SH-SY5Y (cell line): Measurements from ENCODE around the gene MAP3K5.

ENCODE experiments used
- GATA2 ChIP-seq: IDR thresholded peaks from 2 replicates; pipeline ENCODE4 v1.6.1; 2011; ENCODE audit warnings: mild to moderate bottlenecking, low read depth, low read length
- GATA3 ChIP-seq: IDR thresholded peaks from 2 replicates; pipeline ENCODE4 v1.6.1; 2011; ENCODE audit warnings: low read depth, mild to moderate bottlenecking, low read length, moderate library complexity

The MAP3K5 gene

DNA sequence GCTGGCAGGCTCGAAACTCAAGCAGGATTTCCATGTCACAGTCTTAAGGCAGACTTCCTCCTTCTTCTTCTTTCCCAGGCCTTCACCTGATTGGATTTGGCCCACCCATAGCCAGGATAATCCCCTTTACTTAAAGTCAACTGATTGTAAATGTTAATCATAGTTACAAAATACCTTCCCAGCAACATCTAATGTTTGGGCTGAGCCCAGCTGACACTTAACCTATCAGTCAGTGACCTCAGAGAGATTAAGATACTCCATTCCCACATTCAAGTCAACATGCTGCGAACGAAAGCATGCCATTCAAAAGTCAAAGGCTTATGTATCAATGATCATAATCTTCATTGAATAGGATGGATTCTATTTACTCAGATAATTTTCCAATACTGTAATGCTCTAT lies 258.0 kb downstream of the MAP3K5 start:
- TF ChIP-seq GATA2 (no peak), GATA3 (no peak)

DNA sequence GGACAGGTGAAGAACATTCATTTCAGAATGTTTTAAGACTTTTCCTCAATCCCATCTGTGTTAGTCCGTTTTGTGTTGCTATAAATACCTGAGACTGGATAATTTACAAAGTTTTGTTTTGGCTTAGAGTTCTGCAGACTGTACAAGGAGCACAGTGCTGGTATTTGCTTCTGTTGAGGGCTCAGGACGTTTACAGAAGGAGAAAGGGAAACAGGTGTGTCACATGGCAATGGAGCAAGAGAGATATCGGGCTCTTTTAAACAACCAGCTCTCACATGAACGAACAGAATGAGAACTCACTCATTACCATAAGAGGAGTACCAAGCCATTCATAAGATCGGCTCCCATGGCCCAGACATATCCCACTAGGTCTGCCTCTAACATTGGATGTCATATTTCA lies 258.8 kb downstream of the MAP3K5 start:
- no peak for TF ChIP-seq GATA2
- TF ChIP-seq GATA3: no peak

DNA sequence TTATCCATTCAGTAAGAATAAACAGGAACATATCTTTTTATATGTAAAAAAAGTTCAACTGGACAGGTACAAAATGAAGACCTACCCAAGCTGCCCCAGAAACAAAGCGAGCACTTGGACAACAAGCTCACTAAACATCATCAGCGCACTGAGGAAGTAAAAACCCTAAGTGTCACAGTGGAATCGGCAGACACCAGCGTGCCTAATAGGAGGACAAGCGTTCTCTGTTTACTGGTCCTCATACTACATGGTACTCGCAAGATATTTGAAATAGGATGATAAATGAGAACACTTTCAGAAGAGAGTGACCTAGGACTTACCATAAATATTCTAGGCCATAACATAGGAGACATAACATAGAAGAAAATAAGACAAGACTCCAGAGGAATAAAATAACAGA lies 260.2 kb downstream of the MAP3K5 start:
- no peak for TF ChIP-seq GATA2
- TF ChIP-seq GATA3: no peak

DNA sequence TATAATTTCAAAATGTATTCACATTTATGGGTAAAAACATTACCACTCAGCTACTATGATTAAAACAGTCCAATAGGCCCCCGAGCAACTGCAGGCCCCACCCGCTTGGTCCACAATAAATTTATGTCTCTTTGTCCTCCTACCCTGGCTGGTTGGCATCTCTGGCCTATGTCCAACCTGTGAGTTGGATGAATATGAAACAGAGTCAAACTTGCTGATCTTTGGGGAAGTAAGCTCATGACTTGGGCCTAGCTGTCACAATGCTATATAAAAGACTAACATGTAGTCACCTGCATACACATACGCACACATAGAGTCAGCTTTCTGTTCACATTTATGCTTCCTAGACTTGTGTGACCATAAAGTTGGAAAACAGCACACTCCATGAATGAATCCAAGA lies 262.6 kb downstream of the MAP3K5 start:
- TF ChIP-seq GATA2 (no peak), GATA3 (no peak)

DNA sequence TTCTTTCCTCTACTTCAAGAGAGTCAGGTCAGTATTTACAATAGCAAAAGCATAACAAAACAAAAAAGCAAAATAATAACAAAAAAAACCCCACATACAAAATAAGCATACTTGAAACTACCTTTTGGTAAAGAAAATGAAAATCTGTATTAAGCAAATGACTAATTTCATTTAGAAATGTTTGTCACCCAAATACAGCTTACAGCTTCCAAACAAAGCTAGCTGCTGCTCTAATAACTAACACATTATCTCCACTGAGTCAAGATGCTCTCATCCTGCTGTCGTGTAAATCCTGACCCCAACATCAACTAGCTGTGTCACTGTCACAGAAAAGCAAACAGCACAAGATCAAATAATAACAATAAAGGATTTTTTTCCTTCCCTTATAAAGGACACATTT lies 263.8 kb downstream of the MAP3K5 start:
- TF ChIP-seq GATA2 (no peak), GATA3 (no peak)

DNA sequence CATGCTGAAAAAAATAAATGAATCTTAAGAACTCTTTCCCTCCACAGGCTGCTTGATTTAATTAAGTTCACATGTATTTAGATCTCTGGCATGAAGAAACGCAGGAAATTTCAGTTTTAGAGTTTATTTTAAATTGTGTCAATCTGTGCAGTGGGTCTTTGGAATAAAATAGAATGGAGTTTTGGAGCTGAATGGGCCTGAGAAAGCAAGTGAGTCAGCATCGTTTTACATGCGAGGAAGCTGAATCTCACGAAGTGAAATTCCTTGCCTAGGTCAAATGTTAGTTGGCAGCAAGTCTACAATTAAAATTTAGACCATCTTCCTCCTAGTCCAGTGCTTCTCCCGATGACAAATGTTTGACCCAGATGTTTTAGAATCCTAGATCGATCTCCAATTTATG lies 264.4 kb downstream of the MAP3K5 start:
- TF ChIP-seq GATA3: no peak
- no peak for TF ChIP-seq GATA2

DNA sequence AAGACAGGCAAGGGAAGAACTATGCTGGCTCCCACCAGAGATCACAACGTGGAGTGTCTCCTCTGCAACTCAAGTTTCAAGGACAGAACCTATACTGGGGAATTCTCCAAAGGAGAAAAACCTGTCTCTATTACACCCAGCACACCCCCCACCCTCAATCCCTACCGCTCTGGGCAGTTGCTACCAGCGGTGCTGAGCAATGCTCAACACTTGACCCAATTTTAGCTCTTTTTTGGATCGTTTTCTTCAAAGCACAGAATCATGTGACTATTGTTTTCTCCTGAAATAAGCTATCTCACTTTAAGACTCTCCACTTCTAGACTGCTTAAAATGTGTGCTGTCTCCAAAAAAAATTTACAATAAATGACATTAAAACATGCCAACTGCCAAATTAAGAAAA lies 265.3 kb downstream of the MAP3K5 start:
- TF ChIP-seq GATA2: no peak
- no peak for TF ChIP-seq GATA3

DNA sequence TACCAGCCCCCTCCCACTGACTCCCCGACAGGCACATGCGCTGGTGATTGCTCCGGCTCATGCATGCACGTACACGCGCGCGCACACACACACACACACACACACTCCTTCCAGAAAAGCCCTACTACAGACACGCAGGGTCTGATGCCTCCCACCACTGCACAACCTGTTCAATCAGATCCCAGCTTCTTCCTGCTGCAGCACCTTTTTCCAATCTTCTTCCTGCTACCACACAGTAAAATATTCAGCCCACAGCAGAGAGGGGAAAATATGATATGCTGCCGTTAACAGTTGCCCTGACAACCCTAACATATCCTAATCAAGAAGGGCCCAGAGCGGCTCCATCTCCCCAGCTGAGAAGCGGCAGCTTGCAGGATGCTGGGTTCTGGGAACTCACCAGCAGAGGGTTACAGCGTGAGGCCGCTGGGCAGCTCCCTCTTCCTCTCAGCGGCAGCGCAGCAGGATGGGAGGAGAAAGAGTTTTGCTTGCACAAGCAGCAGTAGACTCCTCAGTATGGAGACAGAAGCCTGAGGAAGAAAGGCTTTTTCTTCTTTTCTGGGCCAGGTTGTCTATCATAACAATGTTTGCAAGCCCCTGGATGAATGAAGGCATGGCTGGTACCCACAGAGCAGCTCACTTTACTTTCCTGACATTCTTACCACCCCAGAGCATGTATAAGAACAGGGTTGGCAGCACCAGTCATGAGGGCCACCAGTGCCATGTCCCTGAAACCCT lies 265.9 kb downstream of the MAP3K5 start:
- no peak for TF ChIP-seq GATA3
- TF ChIP-seq GATA2: no peak

DNA sequence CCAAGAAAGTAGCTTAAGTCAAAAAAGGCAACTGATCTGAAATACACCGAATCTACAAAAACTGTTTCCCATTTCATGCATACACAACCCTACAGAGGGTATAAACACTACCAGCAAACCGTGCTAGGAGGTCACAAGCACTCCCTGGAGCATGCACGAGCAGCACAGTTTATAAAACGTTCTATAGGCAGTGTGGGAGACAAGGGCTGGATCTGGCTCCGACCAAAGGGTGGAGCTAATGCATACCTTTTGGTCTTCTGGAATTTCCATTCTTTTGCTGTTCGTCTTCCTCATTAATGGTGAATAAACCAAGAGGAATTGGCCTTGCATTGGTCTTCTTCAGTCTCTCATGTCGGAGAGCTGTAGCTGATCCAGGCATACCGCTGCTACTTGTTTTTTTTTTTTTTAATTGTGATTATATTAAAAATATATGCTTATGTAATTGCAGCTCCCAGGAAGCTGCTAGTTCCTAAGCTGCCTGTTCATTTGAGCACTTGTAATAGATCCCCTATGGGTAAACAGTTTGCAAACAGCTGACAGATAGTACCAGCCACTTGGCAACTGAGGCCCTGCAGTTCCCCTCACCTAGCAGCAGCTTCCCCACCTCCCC lies 266.6 kb downstream of the MAP3K5 start:
- TF ChIP-seq GATA2 (no peak), GATA3 (no peak)

DNA sequence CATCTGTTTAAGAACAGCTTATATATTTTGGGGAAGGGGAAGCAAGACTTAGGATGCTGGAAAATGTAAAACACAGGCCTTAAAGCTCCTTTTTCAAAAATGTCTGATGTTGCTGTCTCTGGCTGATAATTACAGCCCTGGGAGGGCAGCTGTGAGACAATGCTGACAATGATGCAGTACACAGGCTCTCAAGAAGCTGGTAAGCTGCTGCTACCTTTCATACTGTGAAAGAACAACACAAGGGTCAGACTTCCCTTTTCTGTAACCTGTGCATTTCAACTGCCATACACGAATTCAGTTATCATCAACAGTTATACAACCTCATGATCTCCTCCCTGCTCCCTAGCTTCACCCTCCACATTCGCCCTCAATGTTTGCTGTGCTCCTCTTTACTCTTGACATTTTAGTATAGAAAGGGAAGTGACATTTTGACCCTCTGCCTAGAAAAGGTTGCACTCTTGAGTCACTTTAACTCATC lies 267.3 kb downstream of the MAP3K5 start:
- TF ChIP-seq GATA3 (no peak), GATA2 (no peak)

DNA sequence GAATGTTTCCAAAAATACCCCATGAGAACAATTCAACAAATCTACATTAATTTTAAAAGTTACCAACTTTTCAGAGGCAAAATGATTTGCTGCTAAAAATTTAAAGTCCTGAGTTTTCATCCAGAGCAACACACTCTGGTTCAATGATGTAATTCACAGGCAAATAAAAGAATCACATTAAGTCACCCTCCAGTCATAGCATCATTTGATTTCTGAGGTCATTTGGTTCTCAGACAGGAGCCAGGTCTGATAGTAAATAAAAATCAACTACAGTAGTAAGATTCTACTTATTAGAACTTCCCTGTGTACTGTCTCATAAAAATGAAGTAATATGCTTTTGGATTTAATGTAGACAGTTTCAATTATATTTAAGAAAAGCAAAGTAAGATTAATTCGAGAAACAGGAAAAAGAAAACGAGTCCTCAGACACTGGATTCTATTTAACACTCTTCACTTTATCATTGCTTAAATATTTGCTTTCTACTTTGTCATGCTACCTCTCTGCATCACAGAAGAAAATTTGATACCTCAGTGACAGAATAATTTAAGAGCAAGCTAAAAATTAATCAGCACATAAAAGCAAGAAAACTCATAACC lies 267.8 kb downstream of the MAP3K5 start:
- TF ChIP-seq GATA3: no peak
- no peak for TF ChIP-seq GATA2

DNA sequence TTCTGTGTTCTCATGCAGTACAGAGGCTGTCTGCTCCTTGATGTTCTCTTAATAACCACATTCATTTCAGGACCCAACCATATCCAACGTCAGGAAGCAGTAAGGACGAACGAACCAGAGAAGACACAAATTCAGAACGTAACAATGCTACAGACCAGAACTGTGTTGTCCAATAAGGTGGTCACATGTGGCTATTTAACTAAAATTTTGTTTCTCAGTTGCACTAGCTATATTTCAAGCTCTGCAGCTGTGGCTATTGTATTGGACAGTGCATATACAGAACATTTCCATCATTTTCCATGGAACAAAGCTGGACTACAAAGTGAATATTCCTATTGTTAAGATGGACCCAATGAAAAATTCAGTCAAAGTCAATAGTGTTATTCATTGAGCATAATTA lies 269.1 kb downstream of the MAP3K5 start:
- TF ChIP-seq GATA2 (no peak), GATA3 (no peak)

DNA sequence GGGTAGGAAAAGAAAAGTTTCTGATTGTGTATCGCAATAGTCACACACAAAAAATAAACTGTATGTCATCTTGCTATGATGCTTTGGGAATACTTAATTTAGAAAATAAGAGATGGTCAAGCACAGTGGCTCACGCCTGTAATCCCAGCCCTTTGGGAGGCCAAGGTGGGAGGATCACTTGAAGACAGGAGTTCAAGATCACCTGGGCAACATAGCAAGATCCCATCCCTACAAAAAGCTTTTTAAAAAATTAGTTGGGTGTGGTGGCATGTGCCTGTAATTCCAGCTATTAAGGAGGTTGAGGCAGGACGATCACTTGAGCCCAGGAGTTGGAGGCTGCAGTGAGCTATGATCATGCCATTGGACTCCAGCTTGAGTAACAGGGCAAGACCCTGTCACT lies 269.6 kb downstream of the MAP3K5 start:
- no peak for TF ChIP-seq GATA2
- no peak for TF ChIP-seq GATA3

DNA sequence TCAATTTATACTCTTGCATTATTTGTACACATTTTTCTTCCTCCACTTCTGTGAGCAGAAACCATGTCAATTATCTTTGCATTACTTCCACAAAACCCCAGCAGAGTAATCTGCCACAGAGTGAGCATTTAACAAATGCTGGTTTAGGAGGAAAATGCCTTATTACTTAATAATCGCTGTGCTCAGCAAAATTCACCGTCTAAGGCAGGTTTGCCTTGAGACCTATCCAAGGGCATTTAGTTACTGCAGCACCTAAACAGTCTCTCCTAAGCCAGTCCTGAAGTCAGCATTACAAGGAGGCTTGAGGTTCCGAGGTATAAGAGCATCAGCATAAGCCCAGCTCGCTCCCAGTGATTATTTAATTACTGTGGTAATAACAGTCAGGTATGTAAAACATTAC lies 270.4 kb downstream of the MAP3K5 start:
- TF ChIP-seq GATA3 (no peak), GATA2 (no peak)

DNA sequence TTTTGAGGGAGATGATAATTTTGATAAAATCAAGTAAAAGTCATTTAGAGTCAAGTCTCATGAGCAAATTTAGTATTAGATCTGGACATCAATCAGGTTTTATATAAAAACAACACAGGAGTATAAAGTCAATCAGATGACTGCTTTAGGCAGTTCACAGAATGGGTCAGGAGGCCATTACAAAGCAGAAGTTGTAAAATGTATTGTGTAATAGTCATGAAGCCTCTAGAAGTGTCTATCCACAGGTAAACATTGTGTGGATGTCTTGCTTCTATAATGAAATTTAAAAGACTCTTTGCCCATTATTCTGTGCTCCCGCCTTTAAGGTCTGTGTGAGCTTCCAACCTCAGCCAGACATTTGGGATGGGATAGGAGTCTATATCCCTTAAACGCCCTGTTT lies 270.9 kb downstream of the MAP3K5 start:
- TF ChIP-seq GATA2 (no peak), GATA3 (no peak)
